Gastroesophageal sphincter (tissue), 3 donors: ENCODE data around the gene C2orf74.

Experiments
- CTCF ChIP-seq, 4 experiments: fragments of 200-600 bp in 2 of 4; fragments of 450-650 bp in 2 of 4; sonication (generic) in 1 of 4; IDR thresholded peaks; one replicate each; pipeline ENCODE4 v1.5.1; 2017 to 2019; ENCODE audit warnings: antibody characterized with exemption in 4 of 4, mild to moderate bottlenecking in 2 of 4, moderate library complexity in 2 of 4
- EP300 ChIP-seq: sonication (generic); formaldehyde crosslinking; IDR thresholded peaks from one replicate; pipeline ENCODE4 v1.6.1; 2017; ENCODE audit warnings: antibody characterized with exemption, mild to moderate bottlenecking
- POLR2AphosphoS5 ChIP-seq: sonication (generic); formaldehyde crosslinking; IDR thresholded peaks from one replicate; pipeline ENCODE4 v1.6.1; 2017; ENCODE audit warnings: antibody characterized with exemption

- TF ChIP-seq CTCF (IDR thresholded peaks at IDR 0.05), result no peak
- no peak for TF ChIP-seq POLR2AphosphoS5
- TF ChIP-seq EP300, result no peak
Measured at GRCh38 chr2:61125123-61125710, 36.8 kb upstream of the C2orf74 start.
